HEK293 (cell line): ENCODE measurements around the gene SLC36A3.

ENCODE experiments used
- CTCF ChIA-PET: fragments of 350-600 bp; formaldehyde crosslinking; extraction: SDS; loops from one replicate; lab custom pipeline; 2021; ENCODE audit warnings: antibody characterized with exemption; lab: Yijun Ruan, JAX
- POLR2A ChIA-PET: fragments of 300-600 bp; formaldehyde crosslinking; extraction: SDS; loops from one replicate; lab custom pipeline; 2020; ENCODE audit warnings: antibody characterized with exemption, inconsistent platforms; lab: Yijun Ruan, JAX
- H3K27ac ChIP-seq: fragments of 200-500 bp; sonication (Bioruptor generic); 2 replicates; pipeline ENCODE4 v1.5.1; 2014; ENCODE audit warnings: low read depth, low read length, control low read depth, inconsistent platforms; ENCODE audit errors: extremely low read depth
- H3K36me3 ChIP-seq, 2 experiments: fragments of 200-500 bp in 1 of 2; sonication (Bioruptor generic) in 1 of 2; 1 replicate in 1 of 2; 2 replicates in 1 of 2; pipeline ENCODE4 v1.5.1; 2014 to 2017; ENCODE audit warnings: inconsistent platforms in 2 of 2, low read length in 2 of 2; ENCODE audit not compliant: control insufficient read depth in 2 of 2, insufficient read depth in 1 of 2
- H3K4me1 ChIP-seq: fragments of 200-500 bp; sonication (Bioruptor generic); 2 replicates; pipeline ENCODE4 v1.5.1; 2014; ENCODE audit warnings: mild to moderate bottlenecking, low read length, inconsistent platforms; ENCODE audit not compliant: control insufficient read depth, insufficient read depth
- H3K4me3 ChIP-seq: 2 replicates; pipeline ENCODE4 v1.5.1; 2011; ENCODE audit warnings: low read depth, mild to moderate bottlenecking, control low read depth, low read length, moderate library complexity
- H3K9me3 ChIP-seq: fragments of 200-500 bp; sonication (Bioruptor generic); 2 replicates; pipeline ENCODE4 v1.5.1; 2014; ENCODE audit warnings: low read depth, low read length, inconsistent platforms; ENCODE audit not compliant: control insufficient read depth, insufficient read depth
- BCL11A ChIP-seq: fragments of 450-650 bp; formaldehyde crosslinking; IDR thresholded peaks from 2 replicates; pipeline ENCODE4 v1.5.1; 2016; ENCODE audit warnings: low read depth, missing biosample characterization, missing genetic modification characterization
- GFI1B ChIP-seq: fragments of 450-650 bp; formaldehyde crosslinking; IDR thresholded peaks from 2 replicates; pipeline ENCODE4 v1.5.1; 2016; ENCODE audit warnings: missing biosample characterization, missing genetic modification characterization
- GLI4 ChIP-seq: fragments of 450-650 bp; formaldehyde crosslinking; IDR thresholded peaks from 2 replicates; pipeline ENCODE4 v1.5.1; 2016; ENCODE audit warnings: missing biosample characterization, missing genetic modification characterization
- KLF1 ChIP-seq: fragments of 450-650 bp; formaldehyde crosslinking; IDR thresholded peaks from 2 replicates; pipeline ENCODE4 v1.5.1; 2016; ENCODE audit warnings: missing biosample characterization, missing genetic modification characterization
- KLF9 ChIP-seq: fragments of 450-650 bp; formaldehyde crosslinking; IDR thresholded peaks from 2 replicates; pipeline ENCODE4 v1.5.1; 2016; ENCODE audit warnings: missing biosample characterization, missing genetic modification characterization, low read depth
- PRDM2 ChIP-seq: fragments of 450-650 bp; formaldehyde crosslinking; IDR thresholded peaks from 2 replicates; pipeline ENCODE4 v1.5.1; 2016; ENCODE audit warnings: missing biosample characterization, missing genetic modification characterization, borderline replicate concordance
- TCF7L2 ChIP-seq: IDR thresholded peaks from 2 replicates; pipeline ENCODE4 v1.6.1; 2011; ENCODE audit warnings: low read depth, mild to moderate bottlenecking, inconsistent platforms, low read length, moderate library complexity, borderline replicate concordance
- ZBTB48 ChIP-seq: fragments of 450-650 bp; formaldehyde crosslinking; IDR thresholded peaks from 2 replicates; pipeline ENCODE4 v1.5.1; 2016; ENCODE audit warnings: missing biosample characterization, missing genetic modification characterization
- ZBTB49 ChIP-seq: fragments of 450-650 bp; formaldehyde crosslinking; IDR thresholded peaks from 2 replicates; pipeline ENCODE4 v1.5.1; 2016; ENCODE audit warnings: missing biosample characterization, missing genetic modification characterization, low read depth
- ZNF133 ChIP-seq: fragments of 450-650 bp; formaldehyde crosslinking; IDR thresholded peaks from 2 replicates; pipeline ENCODE4 v1.5.1; 2016; ENCODE audit warnings: missing biosample characterization, missing genetic modification characterization
- ZNF157 ChIP-seq: fragments of 450-650 bp; formaldehyde crosslinking; IDR thresholded peaks from 2 replicates; pipeline ENCODE4 v1.5.1; 2016; ENCODE audit warnings: missing biosample characterization, missing genetic modification characterization
- ZNF175 ChIP-seq: fragments of 450-650 bp; formaldehyde crosslinking; IDR thresholded peaks from 2 replicates; pipeline ENCODE4 v1.5.1; 2016; ENCODE audit warnings: missing biosample characterization, missing genetic modification characterization
- ZNF184 ChIP-seq: fragments of 450-650 bp; IDR thresholded peaks from 2 replicates; pipeline ENCODE4 v1.5.1; 2018; ENCODE audit warnings: missing biosample characterization, mild to moderate bottlenecking, missing genetic modification characterization
- ZNF2 ChIP-seq: fragments of 450-650 bp; formaldehyde crosslinking; IDR thresholded peaks from 2 replicates; pipeline ENCODE4 v1.5.1; 2016; ENCODE audit warnings: missing biosample characterization, missing genetic modification characterization
- ZNF324 ChIP-seq: fragments of 450-650 bp; formaldehyde crosslinking; IDR thresholded peaks from 2 replicates; pipeline ENCODE4 v1.5.1; 2016; ENCODE audit warnings: missing biosample characterization, missing genetic modification characterization
- ZNF335 ChIP-seq: fragments of 450-650 bp; formaldehyde crosslinking; conservative IDR thresholded peaks from 2 replicates; pipeline ENCODE4 v1.5.1; 2016; ENCODE audit warnings: missing biosample characterization, missing genetic modification characterization
- ZNF394 ChIP-seq: fragments of 450-650 bp; formaldehyde crosslinking; IDR thresholded peaks from 2 replicates; pipeline ENCODE4 v1.5.1; 2016; ENCODE audit warnings: missing biosample characterization, missing genetic modification characterization, mild to moderate bottlenecking, moderate library complexity, borderline replicate concordance
- ZNF423 ChIP-seq: fragments of 450-650 bp; formaldehyde crosslinking; IDR thresholded peaks from 2 replicates; pipeline ENCODE4 v1.5.1; 2016; ENCODE audit warnings: missing biosample characterization, missing genetic modification characterization
- ZNF449 ChIP-seq: fragments of 450-650 bp; formaldehyde crosslinking; IDR thresholded peaks from 2 replicates; pipeline ENCODE4 v1.5.1; 2017; ENCODE audit warnings: missing biosample characterization, mild to moderate bottlenecking, missing genetic modification characterization, moderate library complexity
- ZNF501 ChIP-seq: fragments of 450-650 bp; formaldehyde crosslinking; IDR thresholded peaks from 2 replicates; pipeline ENCODE4 v1.5.1; 2016; ENCODE audit warnings: missing biosample characterization, missing genetic modification characterization
- ZNF549 ChIP-seq: fragments of 450-650 bp; IDR thresholded peaks from 2 replicates; pipeline ENCODE4 v1.5.1; 2018; ENCODE audit warnings: missing biosample characterization, missing genetic modification characterization, mild to moderate bottlenecking, inconsistent platforms, moderate library complexity
- ZNF624 ChIP-seq: fragments of 450-650 bp; formaldehyde crosslinking; IDR thresholded peaks from 2 replicates; pipeline ENCODE4 v1.5.1; 2017; ENCODE audit warnings: missing biosample characterization, missing genetic modification characterization
- ZNF626 ChIP-seq: fragments of 450-650 bp; sonication (Bioruptor Pico); formaldehyde crosslinking; IDR thresholded peaks from 2 replicates; pipeline ENCODE4 v1.5.1; 2018; ENCODE audit warnings: missing biosample characterization, missing genetic modification characterization, inconsistent platforms
- ZNF654 ChIP-seq: fragments of 450-650 bp; formaldehyde crosslinking; IDR thresholded peaks from 2 replicates; pipeline ENCODE4 v1.5.1; 2016; ENCODE audit warnings: low read depth, missing biosample characterization, missing genetic modification characterization
- ZNF658 ChIP-seq: fragments of 450-650 bp; formaldehyde crosslinking; IDR thresholded peaks from 2 replicates; pipeline ENCODE4; 2016; ENCODE audit warnings: missing biosample characterization, missing genetic modification characterization
- ZSCAN16 ChIP-seq: fragments of 450-650 bp; formaldehyde crosslinking; IDR thresholded peaks from 2 replicates; pipeline ENCODE4 v1.5.1; 2016; ENCODE audit warnings: missing biosample characterization, missing genetic modification characterization

SLC36A3 gene

GRCh38 chr5:151345187-151345807 lies 41.7 kb upstream of the SLC36A3 start (continued):
- TF ChIP-seq PRDM2: no peak
- TF ChIP-seq ZNF626: no peak
- TF ChIP-seq ZNF658 (tag by site-specific recombination): no peak
- TF ChIP-seq ZNF654 (tag by site-specific recombination): no peak
- TF ChIP-seq ZNF423 (tag by site-specific recombination): no peak
- TF ChIP-seq ZNF184 (tag by site-specific recombination): no peak
- TF ChIP-seq ZNF133 (tag by site-specific recombination): no peak
- no peak for TF ChIP-seq ZNF175
- no peak for TF ChIP-seq ZNF549 (tag by site-specific recombination)
- no peak for TF ChIP-seq ZNF157 (tag by site-specific recombination)
- no peak for TF ChIP-seq ZNF449 (tag by site-specific recombination)
- TF ChIP-seq ZNF501 (tag by site-specific recombination): no peak

GRCh38 chr5:151344088-151344487 lies 40.5 kb upstream of the SLC36A3 start:
- TF ChIP-seq TCF7L2: no peak
- no peak for TF ChIP-seq ZNF324 (tag by site-specific recombination)
- TF ChIP-seq GLI4 (tag by site-specific recombination): no peak
- TF ChIP-seq ZNF2 (tag by site-specific recombination): no peak
- TF ChIP-seq ZBTB48 (tag by site-specific recombination): no peak
- no peak for TF ChIP-seq BCL11A
- TF ChIP-seq ZBTB49 (tag by site-specific recombination): no peak
- no peak for TF ChIP-seq ZNF624 (tag by site-specific recombination)
- no peak for TF ChIP-seq ZSCAN16 (tag by site-specific recombination)
- TF ChIP-seq ZNF501 (tag by site-specific recombination): no peak
- TF ChIP-seq KLF1: no peak
- no peak for TF ChIP-seq ZNF335
- TF ChIP-seq ZNF394: no peak
- TF ChIP-seq KLF9 (tag by site-specific recombination): no peak
- no peak for TF ChIP-seq GFI1B
- TF ChIP-seq, all 188 proteins: peak for 0
- CTCF ChIA-PET: no interaction called here
- H3K9me3 ChIP-seq: no peaks in the 10 kb centered on the region
- no peak overlapping the region for H3K4me3 ChIP-seq
- H3K4me1 ChIP-seq: no peaks in the 10 kb centered on the region
- POLR2A ChIA-PET: no interaction called here
- H3K27ac ChIP-seq: no peak overlapping the region
- no peaks in the 10 kb centered on the region for H3K36me3 ChIP-seq
